Measurements from ENCODE around the gene U2AF1.
"Not testable (repeated sequence)": the region's sequence is repeated elsewhere in the genome, so short reads cannot be mapped to it uniquely, and the experiment has no call there.

The U2AF1 gene

GRCh38 chr21:43106965-43107793, at the start of gene U2AF1:
U2AF1 (minus strand) TSS chr21:43107570; CDS start chr21:43107494, 76 bp downstream.
- peak; percentile 7 for DNase-seq (ENCODE audit: low read depth, low spot score)

DNA sequence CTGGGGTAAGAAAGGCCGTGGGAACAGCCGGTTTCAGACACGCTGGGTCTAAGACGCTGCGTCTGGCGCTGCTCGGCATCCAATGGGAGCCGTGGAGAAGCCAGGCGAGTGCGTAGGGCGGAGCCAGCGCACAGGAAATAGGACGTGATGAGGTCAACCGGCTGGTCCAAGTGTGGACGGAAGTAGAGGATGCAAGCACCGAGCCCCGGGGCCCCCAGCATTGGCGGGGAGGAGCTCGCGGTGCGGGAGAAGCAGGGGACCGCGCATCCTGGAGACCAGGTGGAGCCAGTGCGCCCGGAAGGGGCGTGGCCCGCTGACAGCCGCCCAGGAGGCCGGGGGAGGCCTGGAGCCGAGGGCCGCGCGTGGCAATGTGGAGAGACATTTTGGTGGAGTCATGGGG, 46.2 kb upstream of the U2AF1 start:
- DNase-seq (ENCODE audit: low read depth, low spot score), result not testable (repeated sequence)

- DNase-seq (ENCODE audit: low read depth, low spot score), result not testable (repeated sequence)
These were observed 42.0 kb upstream of the U2AF1 start for GRCh38 chr21:43149344-43149743.

- not testable (repeated sequence) for DNase-seq (ENCODE audit: low read depth, low spot score)
These were observed 40.6 kb upstream of the U2AF1 start for GRCh38 chr21:43147999-43148398.

- DNase-seq (ENCODE audit: low read depth, low spot score), result not testable (repeated sequence)
These were observed 39.3 kb upstream of the U2AF1 start for GRCh38 chr21:43146637-43147036.

- not testable (repeated sequence) for DNase-seq (ENCODE audit: low read depth, low spot score)
These were observed 34.0 kb upstream of the U2AF1 start for GRCh38 chr21:43141407-43141806.

GRCh38 chr21:43138944-43139343, 31.6 kb upstream of the U2AF1 start:
- not testable (repeated sequence) for DNase-seq (ENCODE audit: low read depth, low spot score)

DNA sequence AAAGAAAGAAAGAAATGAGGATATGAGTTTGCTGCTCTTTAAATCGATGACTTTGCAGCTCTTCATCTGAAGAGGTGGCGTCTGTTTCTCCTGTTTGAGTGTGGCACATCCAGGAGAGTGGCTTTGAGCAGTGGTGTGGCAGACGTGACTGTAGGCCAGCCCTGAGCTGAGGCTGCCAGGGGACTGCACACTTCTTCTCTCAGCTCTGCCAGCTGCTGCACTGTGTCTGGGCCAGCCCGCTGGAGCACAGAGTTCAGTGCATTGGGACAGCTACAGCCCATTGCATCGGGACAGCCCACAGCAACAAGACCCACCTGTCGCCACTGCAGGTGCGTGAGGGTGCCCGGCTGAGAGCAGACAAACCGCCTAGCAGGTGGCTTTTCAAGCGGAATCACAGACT, 27.1 kb upstream of the U2AF1 start:
- not testable (repeated sequence) for DNase-seq (ENCODE audit: low read depth, low spot score)

GRCh38 chr21:43130094-43130493, 22.7 kb upstream of the U2AF1 start:
- DNase-seq (ENCODE audit: low read depth, low spot score), result not testable (repeated sequence)

DNA sequence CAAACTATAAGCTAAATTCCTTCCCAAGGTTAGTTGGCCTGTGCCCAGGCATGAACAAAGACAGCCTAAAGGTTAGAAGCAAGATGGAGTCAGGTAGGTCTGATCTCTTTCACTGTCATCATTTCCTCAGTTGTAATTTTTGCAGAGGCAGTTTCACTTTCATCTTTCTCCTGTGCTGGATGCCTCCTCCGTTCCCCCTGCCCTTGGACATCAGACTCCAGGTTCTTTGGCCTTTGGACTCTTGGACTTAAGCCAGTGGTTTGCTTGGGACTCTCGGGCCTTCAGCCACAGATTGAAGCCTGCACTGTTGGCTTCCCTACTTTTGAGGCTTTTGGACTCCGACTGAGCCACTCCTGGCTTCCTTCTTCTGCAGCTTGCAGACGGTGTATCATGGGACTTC, 8.6 kb upstream of the U2AF1 start:
- not testable (repeated sequence) for DNase-seq (ENCODE audit: low read depth, low spot score)

GRCh38 chr21:43114483-43114882, 7.1 kb upstream of the U2AF1 start:
- not testable (repeated sequence) for DNase-seq (ENCODE audit: low read depth, low spot score)

DNA sequence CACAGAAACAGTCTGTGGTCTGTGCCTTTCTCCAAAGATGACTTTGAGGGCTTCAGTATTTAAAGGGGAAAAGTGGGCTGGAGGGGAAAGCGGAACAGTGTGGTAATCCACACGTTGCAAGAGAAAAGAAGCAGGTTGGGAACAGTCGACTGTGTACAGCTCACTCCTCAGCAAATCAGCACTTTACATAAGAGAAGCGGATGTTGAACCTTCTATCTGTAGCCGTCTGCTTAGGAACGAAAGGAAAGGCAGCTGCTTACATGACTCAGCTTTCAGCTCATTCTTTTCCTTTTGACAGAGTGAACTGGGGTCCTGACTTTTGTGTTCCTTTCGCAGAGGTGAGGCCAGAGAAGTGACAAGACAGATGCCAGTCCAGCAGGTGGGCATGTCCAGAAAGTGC, 1.6 kb upstream of the U2AF1 start:
- DNase-seq (ENCODE audit: low read depth, low spot score), result not testable (repeated sequence)

DNA sequence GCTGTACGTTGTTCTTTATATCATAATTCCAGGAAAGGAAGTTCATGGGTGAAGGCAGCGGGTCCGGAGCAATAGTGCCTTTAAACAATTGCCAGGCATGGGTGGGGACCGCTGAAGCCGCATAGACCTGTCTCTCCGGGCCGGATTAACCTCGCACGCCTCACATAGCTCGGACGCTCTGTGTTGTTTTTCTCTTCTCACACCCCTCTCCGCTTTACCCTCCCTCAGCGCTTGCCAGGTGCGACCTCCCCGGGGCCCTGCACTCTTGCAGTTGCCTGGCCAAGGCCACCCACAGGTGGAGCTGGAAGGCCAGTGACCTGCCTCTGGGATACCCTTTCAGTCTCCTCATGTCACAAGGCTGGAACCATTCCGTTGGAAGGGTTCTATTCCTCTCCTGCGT, 807 bp upstream of the U2AF1 start:
- DNase-seq (ENCODE audit: low read depth, low spot score), result not testable (repeated sequence)

DNA sequence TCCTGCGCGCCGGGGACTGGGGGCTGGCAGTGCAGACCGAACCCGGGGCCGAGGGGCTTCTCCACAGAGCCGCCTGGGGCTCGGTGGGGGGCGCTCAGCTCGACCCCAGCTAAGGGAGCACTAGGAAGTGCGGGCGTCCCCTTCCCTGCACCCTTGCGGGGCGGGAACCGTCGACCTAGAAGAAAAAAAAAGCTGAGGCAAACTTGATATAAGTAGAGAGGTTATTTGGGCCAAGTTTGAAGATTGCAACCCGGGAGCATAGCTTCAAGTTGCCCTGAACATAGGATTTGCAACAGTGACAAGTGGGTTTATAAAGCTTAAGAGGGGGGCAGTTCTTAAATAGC, 396 bp upstream of the U2AF1 start:
- not testable (repeated sequence) for DNase-seq (ENCODE audit: low read depth, low spot score)

DNA sequence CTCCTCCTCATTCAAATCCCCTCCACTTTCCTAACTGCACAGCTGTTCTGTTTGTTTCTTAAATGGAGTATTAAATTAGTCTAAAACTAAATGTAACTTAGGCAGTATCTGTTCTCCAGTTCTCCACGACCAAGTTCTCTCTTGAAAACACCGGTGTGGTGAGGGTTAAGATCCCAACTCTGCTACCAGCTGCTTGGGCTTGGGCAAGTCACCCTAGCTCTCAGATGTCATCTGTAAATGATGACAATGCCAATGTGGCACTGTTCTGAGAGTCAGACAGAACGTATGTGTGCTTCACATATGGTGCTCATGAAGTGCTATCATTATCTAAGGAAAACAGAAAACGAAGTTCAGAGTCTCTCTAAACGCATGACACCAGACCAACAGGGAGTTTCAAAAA, 2.7 kb downstream of the U2AF1 start:
- not testable (repeated sequence) for DNase-seq (ENCODE audit: low read depth, low spot score)

GRCh38 chr21:43102281-43102680, 5.1 kb downstream of the U2AF1 start:
- DNase-seq (ENCODE audit: low read depth, low spot score), result not testable (repeated sequence)

- not testable (repeated sequence) for DNase-seq (ENCODE audit: low read depth, low spot score)
These were observed 5.7 kb downstream of the U2AF1 start for GRCh38 chr21:43101676-43102075.

- DNase-seq (ENCODE audit: low read depth, low spot score), result not testable (repeated sequence)
These were observed 6.4 kb downstream of the U2AF1 start for GRCh38 chr21:43101000-43101399.

DNA sequence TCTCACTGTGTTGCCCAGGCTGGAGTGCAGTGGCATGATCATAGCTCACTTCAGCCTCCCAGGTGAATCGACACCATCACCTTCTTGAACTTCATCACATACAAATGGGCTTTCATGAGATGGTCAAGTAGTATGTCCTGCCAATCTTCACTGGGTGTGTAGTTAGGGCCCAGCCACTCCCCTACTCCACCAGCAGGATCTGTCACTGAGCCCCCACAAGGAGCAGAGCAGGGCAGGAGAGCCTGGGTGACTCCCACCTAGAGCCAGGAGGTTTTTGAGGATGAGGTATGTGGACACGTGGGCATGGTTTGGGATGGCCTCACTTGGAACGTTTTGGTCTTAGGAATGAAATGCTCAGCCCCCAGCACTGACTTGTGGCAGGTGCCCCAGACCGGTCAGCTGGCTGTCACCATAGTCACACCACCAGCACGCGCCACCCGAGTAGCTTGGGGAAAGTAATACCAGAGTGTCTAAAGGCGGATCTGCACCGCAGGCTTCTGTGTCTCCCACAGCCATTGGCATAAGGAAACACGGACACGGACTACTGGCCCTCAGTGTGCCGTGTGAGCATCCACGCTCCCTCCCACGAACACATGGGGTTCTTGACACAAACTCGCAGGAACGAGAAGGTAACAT, 15.3 kb downstream of the U2AF1 start:
- DNase-seq (ENCODE audit: low read depth, low spot score), result not testable (repeated sequence)

- not testable (repeated sequence) for DNase-seq (ENCODE audit: low read depth, low spot score)
These were observed 16.4 kb downstream of the U2AF1 start for GRCh38 chr21:43090947-43091346.

GRCh38 chr21:43089463-43089862, 17.9 kb downstream of the U2AF1 start:
- DNase-seq (ENCODE audit: low read depth, low spot score), result not testable (repeated sequence)

DNA sequence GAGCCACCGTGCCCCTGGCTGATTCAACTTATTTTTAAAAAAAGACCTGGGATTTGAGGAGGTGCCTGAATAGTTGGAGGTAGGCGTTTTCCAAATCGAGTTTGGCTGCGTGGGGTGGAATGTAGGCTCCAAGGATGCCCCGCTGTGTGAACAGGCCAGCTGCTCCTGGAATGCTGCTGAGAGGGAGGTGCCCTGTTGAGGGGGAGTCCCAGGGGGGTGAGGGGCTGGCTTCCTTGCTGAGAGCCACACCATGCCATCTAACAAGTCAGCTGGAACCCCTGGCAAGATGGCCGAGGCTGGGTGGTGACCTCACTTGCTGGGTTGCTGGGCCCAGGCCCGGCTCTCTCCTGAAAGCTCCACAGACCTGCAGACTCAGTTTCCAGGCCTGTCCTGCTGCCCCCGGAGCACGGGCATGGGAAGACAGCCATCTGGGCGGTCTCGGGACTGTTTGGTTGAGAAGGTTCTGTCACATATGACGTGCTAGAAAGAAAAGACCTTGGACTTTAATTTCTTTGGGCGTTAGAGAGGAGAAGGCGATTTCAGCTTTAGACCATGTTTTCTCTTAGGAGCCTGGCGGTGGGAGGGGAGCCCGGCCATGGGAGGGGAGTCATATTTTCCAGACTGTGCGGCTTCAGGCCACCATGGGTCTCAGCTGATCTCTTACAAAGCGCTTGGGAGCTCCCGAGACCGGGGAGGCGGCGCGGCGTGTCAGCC, 24.6 kb downstream of the U2AF1 start:
- not testable (repeated sequence) for DNase-seq (ENCODE audit: low read depth, low spot score)
